ENCODE results near the gene NCKAP5.

NCKAP5 gene

DNA sequence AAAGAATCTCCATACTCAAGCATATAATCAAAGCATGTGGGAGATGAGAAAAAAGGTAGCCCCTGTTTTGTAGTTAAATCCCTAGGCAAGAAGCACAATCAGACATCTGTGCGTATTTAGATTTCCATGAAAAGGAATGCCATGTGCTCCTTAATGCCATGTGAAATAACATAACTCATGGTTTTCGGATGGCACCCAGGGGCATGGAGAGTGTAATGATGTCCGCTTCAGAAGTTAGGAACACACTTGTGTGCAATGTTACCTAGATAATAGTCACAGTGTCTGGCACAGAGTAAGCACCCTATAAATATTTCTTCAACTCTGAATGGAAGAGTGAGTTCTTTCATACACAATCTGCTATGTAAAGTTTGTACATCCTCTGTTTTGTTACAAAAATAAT lies 197.0 kb downstream of the NCKAP5 start:
- FAIRE-seq: no peak

- FAIRE-seq: no peak
Measured at GRCh38 chr2:133369901-133370658, 198.2 kb downstream of the NCKAP5 start.

DNA sequence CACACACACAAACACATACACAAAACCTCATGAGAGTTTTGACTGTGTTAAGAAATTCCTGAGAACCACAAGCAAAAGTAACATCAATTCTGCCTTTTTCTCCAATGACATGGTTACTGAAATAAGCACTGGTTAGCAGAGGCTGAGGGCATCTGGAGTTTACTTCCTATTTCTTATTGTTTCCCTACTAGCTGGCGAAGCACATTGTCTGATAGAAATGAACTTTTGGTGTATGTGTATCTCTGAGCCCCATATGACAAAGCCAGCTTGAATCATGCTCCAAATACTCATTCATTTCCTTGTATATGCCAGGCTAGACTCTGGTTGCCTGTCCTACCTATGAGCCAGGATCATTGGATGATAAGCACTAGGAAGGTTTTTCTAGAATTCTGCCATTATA lies 203.1 kb downstream of the NCKAP5 start:
- FAIRE-seq: no peak

- no peak for FAIRE-seq
Measured at GRCh38 chr2:133364636-133365035, 203.6 kb downstream of the NCKAP5 start.

DNA sequence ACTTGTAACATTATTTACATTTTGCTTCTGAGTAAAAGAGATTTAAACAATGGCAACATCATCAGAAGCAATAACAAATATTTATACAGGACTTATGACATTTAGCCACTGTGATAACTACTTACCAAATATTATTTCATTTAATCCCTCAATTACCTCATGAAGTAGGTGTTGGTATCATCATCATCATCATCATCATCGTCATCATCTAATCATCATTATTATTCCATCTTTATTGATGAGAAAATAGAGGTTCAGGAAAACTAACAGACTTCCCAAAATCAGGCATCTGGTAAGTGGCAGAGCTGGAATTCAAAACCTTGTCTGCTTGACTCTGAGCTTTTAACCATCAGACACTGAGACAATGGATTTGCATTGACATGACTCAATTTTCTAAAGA lies 204.4 kb downstream of the NCKAP5 start:
- no peak for FAIRE-seq

DNA sequence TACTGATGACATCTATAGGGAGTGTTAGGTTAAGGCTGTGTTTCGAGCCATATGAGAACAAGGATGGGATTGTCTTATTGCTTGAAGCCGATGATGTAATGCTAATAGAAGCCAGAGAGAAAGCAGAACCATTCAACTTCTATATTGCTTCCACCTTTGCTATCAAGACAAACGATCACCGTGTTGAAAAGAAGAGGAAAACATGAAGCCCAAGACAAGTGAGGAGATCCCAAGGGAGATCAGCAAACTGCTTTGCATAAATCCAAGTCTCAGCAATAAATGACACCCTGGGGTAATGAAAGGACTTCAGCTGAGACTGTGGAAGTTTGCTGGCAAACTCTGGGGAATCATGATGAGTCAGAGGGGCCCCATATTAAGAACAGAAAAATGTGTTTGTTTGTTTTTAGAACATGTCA lies 206.2 kb downstream of the NCKAP5 start:
- FAIRE-seq: no peak

DNA sequence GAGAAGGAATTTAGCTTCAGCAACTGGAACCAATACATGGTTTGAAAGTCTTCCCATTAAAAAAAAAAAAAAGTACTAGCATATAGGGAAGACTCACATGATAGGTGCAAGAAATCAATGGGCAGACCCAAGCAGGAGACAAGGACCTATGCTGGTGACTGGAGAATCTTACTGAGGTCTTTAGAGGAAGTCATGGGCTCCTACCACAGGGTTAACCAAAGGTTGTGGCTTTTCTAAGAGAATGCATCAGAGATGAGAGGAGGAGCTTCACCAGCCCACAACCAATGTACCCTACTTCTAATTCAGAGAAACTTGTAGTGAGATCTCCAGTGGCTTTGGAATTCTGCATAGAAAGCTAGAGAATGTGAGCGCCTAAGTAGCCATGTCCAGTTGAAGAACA lies 207.4 kb downstream of the NCKAP5 start:
- no peak for FAIRE-seq

DNA sequence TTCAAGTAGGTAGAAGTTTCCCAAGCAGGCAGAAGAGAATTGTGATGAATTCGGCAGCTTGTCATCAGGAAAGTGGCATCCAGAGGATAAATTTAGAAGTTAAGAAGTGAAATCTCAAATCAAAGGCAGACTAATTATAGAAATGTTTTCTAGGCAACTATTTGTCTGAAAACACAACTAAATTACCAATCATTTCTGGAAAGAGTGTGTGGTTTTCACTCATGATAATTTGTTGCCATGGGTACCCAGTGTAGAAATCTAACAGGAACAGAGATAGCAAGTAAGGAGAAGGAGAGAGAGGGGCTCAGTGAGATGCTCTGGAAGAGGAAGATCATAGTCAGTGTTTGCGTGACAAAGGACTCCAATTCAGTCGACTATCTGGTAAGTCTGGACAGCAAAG lies 208.1 kb downstream of the NCKAP5 start:
- FAIRE-seq: no peak

DNA sequence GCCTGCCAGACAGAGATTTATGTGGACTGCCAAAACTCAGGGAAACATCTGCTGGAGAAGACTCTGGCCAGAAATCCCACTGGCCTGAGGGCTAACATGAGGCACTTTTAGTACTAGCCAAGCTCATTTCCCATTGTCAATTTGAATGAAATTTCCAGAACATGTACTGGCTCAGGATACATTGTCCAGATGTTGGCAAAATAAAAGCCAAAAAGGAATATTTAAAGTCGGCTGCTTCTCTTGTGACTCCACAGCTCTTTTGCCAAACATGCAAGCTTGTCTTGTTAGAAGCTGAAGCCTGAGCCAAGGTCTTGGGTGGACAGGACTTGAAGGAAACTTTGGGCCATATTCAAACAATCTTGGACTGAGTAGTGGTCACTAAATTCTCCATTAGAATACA lies 215.5 kb downstream of the NCKAP5 start:
- no peak for FAIRE-seq

DNA sequence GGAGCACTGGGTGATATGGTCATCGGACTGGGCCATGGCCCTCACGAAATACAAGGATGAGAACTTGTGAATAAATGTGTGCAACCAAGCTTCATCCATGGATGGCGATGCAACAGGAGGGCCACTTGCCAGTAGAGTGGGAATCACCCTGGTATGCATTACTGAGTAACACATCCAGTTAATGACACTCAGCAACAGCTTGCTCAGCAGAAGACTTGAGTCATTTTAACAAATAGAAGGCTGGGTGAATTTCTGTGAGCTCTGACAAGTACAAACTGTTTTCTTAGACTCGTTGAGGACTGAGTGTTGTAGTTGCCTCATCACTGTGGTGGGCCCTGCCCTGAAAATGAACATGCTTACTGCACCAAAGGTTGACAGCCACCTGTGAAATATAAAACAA lies 221.6 kb downstream of the NCKAP5 start:
- no peak for FAIRE-seq

- no peak for FAIRE-seq
Measured at GRCh38 chr2:133345638-133346037, 222.6 kb downstream of the NCKAP5 start.

DNA sequence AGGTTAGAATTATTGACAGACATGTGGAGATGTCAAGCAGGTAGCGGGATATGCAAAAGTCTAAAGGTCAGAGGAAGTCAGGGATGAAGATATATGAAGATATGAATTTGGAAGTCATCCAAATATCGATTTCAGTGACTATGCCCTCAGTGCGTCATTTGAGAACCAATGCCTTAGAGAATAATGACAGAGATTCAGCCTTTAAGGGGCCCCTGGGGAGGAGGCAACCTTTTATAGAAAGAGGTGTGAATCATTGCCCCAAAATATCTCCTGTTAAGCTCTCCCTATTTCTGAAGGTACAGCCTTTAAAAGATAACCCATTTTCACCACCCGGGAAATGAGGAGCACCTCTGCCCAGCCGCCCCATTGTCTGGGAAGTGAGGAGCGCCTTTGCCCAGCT lies 223.4 kb downstream of the NCKAP5 start:
- FAIRE-seq: no peak

GRCh38 chr2:133343018-133343352 lies 225.3 kb downstream of the NCKAP5 start:
- FAIRE-seq: no peak

DNA sequence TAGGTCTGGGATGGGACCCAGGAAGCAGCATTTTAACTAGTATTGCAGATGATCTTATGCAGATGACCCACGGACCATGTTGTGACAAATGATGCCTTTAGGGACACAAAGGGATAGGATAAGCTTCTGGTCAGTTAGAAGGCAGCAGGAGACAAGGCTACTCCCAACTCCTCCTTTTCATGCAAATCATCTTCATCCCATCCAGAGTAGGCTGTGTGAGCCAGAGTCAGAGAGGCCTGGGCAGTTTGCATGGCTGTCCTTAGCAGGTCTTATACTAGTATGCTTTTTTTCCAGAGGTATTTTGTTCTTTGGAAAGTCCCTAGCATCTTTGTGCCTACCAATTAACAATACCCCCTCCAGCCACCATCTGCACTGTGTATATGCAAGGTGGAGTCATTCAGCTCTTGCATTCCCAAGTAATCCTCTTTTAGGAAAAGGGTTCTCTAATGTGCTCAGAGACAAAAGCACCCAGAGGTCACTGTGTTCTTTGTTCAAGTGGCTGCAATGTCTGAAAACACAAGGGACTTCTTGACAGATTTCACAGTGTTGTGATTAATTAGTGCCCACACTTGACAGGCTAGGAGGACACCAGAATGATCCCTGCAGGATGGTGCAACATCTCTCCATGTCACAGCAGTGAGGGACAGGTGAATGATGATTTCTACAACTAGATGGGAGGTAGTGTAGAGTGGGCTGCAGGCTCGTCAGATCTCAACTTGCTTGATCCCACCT lies 225.8 kb downstream of the NCKAP5 start:
- FAIRE-seq: no peak

GRCh38 chr2:133341575-133341974 lies 226.7 kb downstream of the NCKAP5 start:
- FAIRE-seq: no peak

DNA sequence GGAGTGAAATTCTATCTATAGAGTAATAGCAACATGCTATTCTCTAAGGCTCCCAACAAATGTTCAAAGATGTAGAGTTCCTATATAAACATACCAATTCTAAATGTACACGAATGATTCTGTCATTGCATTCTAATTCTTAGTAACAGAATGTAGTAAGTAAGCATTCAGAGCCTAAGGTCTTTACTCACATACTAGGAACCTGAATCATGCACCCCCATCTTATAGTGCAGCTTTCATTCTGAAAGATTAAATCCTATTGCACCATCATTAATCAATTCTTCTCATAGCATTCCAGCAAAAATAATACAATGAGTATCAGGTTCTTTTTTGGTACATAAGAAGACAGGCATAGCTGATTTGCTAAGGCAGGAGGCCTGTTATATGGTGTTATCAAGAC lies 230.0 kb downstream of the NCKAP5 start:
- FAIRE-seq: no peak

- FAIRE-seq: no peak
Measured at GRCh38 chr2:133334923-133335322, 233.3 kb downstream of the NCKAP5 start.

DNA sequence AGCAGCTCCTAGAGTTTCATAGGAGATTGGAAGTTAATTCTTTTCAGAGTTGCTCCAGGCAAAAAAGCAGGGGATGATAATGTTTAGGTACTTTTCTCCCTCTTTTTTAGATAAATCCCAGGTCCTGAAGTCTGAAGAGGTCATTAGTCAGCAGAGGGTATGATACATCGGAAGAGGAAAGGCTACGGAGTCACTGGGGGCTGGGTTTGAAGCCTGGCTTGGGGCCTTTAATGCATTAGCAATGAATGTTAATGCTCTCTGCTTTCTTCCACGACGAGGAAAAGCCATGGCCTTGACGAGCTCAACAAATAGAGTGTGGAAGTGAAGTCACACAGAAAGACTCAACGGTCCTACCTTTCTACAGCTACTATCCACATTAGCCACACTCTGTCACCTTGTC lies 235.1 kb downstream of the NCKAP5 start:
- FAIRE-seq: no peak

DNA sequence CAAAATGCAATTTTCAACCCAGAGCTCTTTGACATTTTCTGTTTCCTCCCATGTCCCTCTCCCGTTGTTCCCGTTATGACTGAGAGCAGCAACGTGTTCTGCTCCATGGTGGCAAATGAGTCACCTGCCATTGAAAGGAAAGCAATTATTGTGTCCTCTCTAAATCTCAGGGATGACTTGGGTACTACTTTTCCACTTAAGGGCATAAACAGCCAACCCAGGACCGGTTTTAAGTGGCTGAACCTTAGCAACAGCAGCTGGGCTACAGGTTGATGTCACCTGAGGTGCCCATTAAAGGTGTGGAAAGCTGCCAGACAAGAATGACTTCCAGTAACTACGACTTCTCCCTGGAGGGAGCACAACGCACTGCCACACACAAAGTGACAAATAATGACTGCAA lies 236.8 kb downstream of the NCKAP5 start:
- FAIRE-seq: no peak

DNA sequence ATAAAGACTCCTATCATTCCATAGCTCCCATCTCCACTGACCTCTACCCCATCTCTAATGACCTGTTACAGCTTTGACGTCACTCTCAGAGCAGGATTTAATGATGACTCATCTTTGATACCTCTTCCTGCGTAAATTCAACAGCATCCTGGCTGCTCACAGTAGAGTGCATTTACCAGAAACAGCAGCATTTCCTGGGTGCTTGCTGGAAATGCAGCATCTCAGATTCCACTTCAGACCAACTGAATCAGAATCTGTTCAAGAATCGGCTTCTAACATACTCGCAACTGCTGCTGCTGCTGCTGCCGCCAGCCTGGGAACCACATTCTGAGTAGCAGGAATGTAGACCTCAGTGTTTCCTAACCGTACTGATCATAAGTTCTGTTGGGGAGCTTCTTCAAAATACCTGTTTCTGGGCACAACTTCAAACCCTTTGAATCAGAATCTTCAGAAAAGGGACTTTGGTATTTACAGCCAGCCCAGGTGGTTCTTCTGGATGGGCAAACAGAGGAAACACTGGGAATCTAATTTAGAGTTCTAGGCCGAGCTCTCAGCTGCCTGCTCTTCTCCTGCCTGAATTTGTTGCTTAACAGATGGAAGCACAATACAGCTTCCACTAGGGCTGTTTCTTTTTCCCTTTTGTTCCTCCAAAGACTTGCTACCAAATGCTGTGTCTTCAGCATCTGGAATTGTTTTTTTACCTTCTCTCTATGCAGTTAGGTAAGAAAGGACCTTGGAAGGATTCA lies 241.4 kb downstream of the NCKAP5 start:
- no peak for FAIRE-seq

- FAIRE-seq: no peak
Measured at GRCh38 chr2:133324150-133324561, 244.1 kb downstream of the NCKAP5 start.

DNA sequence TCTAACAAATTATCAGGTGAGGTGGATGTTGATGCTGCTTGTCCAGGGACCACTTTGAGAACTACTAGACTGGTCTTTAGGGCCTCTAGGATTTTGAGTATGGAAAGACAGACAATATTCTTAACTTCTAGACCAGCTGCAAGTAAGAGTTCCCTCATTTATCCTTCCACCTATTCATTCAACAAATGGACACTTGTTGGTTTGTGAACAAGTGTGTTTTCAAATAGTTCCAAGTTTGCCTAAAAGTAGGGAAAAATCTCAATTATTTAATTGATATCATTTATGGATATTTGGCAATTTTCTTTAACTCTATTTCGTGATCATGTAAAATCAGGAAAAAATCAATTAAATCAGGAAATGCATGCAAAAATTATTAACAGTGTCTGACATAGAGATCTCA lies 245.4 kb downstream of the NCKAP5 start:
- no peak for FAIRE-seq

DNA sequence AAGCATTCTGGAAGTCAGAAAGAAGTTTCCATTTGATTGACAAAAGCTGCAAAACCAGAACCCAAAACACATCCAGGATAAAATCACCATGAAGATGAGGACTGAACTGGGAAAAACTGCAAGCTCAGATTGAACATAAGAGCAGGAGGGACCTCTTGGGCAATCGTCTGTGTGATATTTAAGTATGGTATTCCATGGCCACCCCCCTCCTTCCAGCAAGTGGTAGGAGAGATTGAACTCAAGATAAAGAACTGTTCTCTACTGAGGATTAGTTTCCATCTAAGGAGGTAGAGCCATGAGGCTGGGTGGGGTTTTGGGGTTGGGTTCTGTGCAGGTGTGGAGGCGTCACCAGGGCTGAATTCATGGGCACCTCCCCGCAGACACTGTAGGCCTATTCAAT lies 251.1 kb downstream of the NCKAP5 start:
- FAIRE-seq: no peak

DNA sequence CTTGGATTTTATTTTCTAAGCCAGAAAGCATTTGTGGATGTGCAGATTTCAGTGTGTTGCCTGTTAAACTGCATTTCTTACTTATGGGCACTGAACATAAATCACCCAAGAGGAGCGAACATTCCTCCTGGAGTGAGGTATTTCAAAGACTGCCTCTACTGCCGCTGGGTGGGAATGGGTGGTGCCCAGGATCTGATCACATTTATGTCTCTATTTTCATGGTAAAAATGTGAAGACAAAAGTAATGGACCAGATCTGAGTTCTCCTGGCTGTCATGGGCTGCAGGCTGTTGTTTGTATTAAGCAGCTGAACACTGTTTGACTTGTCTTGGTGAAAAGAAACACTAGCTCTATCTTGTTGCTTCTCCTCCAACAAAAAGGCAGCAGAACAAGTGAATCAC lies 251.7 kb downstream of the NCKAP5 start:
- FAIRE-seq: no peak
